Epidermal melanocyte (primary cell): ENCODE measurements around the gene ARL13B.
"Not testable (repeated sequence)": the region's sequence is repeated elsewhere in the genome, so short reads cannot be mapped to it uniquely, and the experiment has no call there.

Experiments used
- DNase-seq: peaks from one replicate; pipeline ENCODE4 v3.0.0; 2011; ENCODE audit warnings: low spot score; ENCODE audit not compliant: insufficient read length

The ARL13B gene

DNA sequence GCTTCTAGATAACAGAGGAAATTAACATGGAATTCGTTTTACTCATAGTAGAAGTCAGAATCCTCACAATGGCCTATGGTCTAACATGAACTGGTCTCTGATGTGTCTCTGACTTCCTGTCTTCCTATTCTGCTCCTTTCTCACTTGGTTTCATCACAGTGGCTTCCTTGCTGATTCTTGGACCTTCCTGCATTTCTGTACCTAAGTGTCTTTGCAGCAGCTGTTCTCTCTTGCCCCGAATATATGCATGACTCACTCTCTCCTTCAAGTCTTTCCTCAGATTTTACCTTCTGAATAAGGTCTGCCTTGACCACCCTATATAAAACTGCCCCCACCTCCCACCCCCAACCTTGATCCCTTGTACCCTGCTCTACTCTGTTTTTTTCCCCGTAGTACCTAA, 14.1 kb downstream of the ARL13B start:
- no peak for DNase-seq

DNA sequence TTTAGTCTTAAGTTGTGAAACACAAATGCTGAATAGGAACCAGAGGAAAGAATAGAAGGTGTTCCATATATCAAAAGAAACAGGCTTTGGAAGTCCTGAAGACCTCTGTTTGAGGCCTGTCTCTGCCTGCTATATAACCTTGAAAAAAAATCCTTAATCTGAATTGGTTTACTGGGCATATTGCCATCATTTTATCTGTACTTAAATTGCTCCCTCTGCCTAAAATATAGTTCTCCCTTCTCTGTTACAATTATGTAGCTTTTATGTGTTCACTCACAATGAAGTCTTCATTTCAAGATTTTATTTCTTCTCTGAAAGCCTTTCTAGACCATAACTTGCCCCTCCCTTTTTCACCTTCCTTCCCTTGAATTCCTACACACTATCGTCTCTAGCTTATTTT, 21.2 kb downstream of the ARL13B start:
- DNase-seq: no peak

DNA sequence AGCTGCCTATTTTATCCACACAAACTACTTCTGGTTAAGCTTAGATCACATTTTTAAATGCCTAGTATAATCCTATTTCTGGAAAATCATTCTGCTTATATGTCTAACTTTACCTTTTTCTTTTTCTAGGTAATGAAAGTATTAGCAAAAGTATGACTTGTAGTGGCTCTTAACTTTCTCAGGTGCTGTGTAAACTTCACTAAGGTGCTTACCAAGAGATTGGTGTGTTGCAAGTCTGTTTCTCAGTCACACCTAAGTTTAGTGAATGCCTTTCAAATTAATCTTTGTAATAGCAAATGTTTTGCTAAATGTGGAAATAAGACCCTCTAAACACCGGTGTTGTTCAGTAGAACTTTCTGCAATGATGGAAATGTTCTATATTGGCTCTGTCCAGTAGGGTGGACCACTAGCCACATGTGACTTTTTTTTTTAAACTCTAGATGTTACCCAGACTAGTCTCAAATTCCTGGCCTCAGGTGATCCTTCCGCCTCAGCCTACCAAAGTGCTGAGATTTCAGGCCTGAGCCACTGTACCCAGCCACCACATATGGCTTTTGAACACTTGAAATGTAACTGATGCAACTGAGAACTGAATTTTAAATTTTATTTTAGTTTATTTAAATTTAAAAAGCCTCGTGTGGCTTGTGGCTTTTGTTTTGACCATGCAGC, 22.0 kb downstream of the ARL13B start:
- DNase-seq: no peak

DNA sequence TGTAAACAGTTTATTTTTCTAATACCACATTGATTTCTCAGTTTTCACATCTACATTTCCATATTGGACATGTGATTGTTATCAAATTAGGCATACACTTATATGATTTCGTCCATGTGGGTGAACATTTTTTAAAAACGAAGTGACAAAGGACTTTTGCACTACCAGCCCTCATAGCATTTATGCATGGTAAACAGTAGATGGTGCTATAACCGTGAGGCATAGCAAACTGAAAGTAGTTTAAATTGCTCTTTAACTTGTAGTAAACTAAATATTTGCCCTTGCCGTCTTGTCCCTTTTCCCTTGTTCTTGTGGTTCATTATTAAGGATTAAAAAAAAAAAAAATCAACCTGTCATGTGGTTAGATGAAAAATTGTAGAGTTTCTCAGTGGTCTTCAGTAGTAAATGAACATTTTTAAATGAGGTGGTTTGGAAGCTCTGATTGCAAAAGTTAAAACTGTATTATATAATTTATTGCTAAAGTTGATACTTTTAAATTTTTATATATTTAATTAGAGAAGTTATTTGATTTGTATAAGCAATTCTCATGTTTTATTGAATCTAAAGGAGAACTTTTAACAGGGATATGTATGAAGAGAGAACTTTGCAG, 24.5 kb downstream of the ARL13B start:
- peak; percentile 44 for DNase-seq

DNA sequence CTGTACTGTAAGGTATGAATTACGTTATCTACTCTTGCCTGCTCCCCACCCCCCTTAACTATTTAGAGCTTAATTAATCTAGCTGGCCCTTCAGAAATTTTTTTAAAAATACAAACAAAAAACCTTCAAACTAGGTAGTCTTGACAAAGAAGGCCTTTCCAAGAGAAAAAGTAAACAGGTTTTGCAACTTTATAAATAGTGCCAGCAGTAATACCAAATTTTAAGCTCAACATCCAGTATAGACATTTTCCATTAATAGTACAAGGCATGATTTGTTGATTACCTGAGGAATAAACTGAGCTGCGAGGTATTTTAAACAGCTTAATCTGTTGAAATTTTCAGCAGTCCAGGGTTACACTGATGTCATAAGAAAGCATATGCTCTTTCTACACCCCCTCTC, 28.3 kb downstream of the ARL13B start:
- no peak for DNase-seq

DNA sequence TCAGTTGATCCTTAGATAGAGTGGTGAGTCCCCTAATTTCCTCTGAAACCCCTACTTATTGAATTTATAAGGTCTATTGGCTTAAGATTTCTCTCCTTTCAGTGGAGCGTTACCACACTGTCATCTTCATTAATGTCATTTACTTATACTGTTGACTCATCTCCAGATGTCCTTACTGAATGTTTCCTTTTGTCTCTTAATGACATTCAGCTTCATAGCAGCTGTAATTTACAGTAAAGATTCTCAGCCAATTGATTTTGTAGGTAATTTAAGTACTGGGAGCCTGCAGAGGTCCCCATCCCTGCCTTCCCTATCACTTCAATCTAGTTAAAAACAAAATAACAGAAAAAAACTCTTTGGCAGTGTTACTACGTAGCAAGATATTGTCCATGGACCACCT, 29.7 kb downstream of the ARL13B start:
- no peak for DNase-seq

DNA sequence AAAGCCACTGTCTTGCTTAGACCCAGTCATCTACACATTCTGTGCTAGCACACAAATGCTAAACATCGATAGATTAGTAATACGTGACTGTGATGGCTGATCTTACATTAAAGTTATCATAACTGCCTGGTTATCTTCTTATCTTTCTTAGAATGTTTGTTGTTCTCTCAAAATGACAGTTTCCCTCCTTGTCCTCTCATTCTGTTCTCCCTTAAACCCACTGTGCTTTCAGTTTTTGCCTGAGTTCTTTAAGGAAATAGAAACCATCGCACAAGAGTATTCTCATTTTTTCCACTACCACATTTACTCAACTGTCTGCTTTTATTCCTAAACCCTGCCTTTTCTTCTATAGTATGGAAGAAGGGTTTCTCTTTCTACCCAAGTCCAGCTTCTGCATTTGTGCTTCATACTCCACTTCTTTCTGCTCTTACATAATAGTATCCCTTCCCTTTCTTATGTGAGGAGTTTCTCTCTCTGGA, 31.3 kb downstream of the ARL13B start:
- no peak for DNase-seq

DNA sequence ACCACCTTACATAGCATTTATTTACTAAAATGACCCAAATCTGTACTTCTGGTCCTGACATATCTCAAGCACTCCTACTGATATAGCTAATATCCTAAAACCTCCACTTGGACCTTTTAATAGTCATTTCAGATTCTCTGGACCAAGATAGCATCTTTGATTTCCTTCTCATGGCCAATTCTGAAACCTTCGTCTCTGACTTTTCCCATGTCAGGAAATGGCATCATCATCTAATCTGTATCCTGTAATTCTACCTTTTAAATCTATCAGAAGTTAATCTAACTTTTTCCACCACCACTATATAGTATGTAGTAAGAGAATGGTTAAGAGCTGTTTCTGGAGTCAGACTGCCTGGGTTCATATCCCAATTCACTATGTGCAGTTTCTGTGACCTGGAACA, 32.2 kb downstream of the ARL13B start:
- DNase-seq: no peak

DNA sequence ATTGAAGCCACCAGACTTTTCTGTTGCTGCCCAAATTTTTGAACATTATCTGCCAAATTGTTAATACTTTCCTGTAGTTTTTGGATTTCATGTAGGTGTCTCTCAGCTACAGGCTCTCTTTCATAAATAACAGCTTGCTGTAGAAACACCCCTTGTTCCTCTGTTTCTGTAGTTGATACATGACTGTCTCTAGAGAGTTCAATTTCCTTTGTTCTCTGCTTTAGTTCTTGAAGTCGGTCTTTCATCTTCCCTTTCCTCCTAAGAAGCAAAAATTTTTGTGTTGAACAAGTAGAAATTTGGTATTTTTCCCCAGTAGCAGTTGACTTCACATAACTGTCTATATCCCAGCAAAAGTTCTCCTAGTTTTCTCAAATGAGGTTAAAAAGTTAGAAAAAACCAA, 35.1 kb downstream of the ARL13B start:
- DNase-seq: no peak

DNA sequence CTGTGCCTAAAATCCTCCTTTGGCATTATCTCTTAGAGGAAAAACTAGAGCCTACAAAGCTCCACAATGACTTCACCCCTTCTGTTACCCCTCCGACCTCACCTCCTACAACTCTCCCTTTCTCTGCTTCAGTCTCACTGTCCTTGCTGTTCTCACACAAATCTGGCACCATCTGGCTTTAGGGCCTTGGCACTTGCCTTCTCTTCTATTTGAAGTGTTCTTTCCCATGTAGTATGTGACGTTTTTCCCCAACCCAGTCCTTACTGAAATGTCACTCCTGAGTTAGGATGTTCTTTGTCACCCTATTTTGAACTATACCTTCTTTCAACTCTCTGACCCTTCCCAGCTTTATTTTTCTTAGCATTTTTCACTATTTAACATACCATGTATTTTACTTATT, 39.7 kb downstream of the ARL13B start:
- no peak for DNase-seq

DNA sequence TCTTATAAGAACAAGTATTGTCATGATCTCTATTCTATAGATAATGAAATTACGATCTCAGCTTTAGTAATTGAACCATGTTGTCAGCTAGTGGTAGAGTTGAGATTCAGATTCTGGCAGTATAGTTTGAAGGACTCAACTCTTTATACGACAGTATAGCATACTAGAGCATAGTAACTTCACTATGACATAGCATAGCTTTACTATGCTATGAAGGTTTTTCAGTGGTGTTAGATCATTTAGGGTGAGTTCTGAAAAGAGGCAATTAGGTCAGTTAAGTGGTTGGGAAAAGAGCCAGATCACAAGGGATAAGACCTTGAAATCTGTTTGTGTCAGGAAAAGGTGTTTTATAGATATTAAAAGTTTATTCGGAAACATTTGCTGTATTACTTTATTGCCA, 40.3 kb downstream of the ARL13B start:
- DNase-seq: no peak

DNA sequence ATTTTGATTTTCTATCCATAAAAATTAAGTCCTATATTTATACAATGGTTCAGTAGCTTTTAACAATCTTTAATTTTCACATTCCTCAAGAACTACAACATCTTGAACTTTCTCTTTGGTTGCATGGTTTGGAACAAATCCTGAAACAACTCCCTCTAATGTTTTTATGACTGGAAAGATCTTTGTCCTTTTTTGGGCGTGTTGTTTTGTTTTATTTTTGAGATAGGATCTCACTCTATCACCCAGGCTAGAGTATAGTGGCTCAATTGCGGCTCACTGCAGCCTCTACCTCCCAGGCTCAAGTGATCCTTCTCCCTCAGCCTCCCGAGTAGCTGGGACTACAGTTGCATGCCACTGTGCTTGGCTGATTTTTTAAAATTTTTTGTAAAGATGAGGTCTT, 44.4 kb downstream of the ARL13B start:
- no peak for DNase-seq

DNA sequence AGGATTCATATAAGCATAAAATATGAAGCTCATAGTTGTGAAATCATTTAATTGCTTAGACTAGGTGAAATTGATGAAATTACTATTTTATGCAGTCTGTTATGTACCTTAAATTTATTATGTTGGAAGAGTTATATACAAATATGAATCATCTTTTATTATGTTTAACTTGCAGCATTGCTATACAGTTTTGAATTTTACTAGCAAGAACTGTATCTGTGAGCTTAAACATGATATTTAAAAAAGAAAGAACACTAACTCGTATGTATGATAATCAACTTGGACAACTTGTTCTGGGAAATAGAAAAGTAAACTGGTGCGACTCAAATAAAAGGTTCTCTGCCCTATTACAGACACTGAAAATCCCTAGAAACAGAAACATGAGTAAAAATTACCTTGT, 46.7 kb downstream of the ARL13B start:
- DNase-seq: no peak

DNA sequence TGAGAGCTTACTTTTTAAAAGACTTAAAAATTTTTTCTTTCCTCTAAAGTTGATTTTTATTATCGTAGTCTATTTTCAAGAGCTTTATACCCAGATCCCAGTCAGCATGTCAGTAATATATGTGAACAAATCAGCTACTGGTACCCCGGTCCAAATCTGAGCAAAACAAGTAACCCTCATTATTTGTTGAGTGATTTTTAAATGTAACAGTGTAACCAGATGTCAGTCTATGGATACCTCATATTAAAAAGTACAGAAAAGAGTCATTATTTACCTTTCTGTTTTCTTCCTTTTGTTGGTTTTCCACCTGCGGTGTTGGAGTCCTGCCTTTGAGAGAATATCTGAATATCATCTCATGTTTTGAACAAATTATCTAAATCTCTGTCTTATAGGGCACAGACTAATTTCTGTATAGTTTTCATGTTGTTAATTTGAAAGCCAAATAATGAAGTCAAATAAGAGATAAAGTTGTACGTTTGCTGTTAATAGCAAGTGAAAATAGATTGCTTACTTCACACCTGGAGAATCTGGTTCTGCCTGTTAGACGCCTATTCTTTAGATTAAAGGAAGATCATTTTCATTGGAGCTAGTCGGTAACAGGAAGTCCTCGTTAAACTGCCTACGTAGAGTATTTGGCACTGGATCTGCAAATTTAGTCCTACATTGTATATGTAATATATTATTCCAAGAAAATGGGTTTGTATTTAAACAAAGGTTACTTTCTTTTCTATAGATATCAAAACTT, 48.3 kb downstream of the ARL13B start, which contains the start of gene STX19:
Gene STX19 (minus strand): TSS at position 505 of the 745 bp plus-strand sequence. CDS start 13,328 bp downstream, outside the sequence.
- DNase-seq: no peak

DNA sequence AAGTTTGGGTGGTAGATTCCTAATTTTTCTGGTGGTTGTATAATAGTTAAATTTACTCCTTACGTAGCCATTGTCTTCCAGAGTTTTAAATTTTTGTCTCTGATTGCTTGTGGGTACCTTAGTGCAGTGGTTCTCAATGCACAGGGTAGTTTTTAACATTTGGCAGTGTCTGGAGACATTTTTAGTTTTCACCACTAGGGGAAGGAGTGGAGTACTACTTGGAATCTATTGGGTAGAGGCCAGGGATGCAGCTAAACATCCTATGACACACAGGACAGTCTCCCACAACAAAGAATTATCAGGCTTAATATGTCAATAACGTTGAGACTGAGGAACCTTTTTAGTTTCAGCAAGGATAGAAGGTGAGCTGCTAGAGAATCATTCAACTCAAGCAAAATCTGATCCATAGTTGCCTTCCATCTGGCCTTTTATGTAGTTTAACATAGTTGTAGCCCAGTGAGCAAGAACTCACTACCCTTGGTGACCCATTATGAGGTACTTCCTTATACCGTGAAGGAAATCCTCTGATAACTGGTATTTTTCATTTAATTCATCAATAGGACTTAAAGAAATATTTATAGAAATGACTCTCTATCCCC, 57.1 kb downstream of the ARL13B start:
- DNase-seq: no peak

DNA sequence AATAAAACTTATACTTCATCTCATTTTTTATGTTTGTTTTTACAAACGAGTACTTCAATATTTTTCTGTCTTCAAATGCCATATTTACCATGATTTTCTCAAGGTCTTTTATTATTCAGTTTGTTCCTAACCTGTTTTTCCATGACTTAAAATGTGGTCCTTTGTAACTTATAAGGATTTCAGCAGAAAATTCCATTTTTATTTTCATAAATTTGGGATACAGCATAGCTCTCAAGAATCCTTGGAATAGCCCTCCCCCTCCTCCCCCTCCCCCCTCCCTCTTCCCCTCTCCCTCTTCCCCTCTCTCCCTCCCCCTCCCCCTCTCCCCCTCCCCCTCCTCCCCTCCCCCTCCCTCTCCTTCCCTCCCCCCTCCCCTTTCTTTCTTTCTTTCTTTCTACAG, 63.3 kb downstream of the ARL13B start:
- DNase-seq: no peak

DNA sequence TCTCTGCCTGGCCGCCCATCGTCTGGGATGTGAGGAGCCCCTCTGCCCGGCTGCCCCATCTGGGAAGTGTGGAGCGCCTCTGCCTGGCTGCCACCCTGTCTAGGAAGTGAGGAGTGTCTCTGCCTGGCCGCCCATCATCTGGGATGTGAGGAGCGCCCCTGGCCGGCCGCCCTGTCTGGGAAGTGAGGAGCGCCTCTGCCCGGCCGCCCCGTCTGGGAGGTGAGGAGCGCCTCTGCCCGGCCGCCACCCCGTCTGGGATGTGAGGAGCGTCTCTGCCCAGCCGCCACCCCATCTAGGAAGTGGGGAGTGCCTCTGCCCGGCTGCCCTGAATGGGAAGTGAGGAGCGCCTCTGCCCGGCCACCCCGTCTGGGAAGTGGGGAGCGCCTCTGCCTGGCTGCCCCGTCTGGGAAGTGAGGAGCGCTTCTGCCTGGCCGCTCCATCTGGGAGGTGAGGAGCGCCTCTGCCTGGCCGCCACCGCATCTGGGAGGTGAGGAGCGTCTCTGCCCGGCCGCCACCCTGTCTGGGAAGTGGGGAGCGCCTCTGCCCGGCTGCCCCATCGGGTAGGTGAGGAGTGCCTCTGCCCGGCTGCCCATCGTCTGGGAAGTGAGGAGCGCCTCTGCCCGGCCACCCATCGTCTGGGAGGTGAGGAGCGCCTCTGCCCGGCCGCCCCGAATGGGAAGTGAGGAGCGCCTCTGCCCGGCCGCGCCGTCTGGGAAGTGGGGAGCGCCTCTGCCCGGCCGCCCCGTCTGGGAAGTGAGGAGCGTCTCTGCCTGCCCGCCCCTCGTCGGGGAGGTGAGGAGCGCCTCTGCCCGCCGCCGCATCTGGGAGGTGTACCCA, 64.4 kb downstream of the ARL13B start:
- not testable (repeated sequence) for DNase-seq

DNA sequence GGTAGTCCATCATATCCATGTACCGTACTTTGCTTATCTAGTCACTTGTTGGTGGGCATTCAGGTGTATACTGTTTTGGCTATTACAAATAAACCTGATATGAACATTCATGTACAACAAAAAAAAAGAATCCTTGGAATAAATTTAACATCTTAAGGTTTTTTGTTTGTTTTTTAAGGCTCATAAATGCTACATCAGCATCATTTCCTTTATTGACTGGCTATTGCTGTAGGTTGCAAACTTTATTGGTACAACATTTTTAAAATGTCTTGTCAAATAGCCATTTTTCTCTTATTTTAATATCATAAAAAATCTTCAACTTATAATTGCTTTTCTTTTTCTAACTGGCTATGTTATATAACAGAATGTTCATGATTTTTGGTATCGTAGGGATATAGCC, 66.6 kb downstream of the ARL13B start:
- DNase-seq: no peak

DNA sequence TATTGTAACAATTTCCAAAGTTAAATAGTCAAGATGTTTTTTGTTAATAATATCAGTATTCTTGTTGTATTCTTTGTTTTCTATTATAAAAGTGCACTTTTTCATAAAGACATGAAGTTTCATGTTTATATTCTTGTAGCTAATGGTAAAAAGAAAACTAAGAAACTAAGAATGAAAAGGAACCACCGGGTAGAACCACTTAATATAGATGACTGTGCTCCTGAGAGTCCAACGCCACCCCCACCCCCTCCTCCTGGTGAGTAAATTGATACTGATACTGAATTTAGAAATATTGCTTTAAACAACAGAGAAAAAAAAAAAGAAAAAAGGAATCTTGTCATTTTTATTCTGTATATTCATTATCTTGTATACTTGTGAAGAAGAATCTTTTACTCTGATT, 69.3 kb downstream of the ARL13B start:
- no peak for DNase-seq

DNA sequence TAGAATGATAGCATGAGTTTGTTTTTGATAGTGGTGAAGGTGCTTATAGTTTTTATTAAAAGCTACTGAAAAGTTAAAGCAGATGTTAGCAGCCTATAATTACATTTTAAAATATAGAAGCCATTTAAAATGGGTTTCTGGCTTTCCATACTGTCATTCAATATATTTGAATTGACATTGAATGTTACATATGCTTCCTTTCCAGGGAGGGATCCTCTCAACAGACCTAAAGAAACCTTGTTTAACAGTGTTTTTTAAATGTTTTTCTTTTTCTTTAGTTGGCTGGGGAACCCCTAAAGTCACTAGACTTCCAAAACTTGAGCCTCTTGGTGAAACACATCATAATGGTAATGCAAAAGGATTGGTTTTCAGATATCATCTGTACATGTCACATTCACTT, 70.6 kb downstream of the ARL13B start:
- no peak for DNase-seq

DNA sequence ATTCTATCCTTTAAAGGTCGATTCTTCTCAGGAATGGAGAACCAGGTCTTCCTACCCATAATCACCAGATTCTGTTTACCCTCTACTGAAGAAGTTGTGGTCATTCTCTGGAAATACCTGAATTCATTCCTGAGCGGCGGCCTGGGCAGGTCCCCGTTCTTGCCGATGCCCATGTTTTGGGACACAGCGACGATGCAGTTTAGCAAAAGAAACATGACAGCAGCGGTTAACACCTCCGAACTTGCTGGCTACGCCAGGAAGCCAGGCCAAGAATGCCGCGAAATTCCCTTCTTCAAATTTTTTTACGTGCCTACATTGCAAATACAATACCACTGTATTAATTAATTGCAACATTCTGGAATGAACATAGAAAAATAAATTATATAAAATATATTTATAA, 81.3 kb downstream of the ARL13B start:
- no peak for DNase-seq
